A549 (cell line): ENCODE data around the gene B3GNT5. TPM values are rescaled to one million over a fixed set of nuclear protein-coding genes. Genes with fewer than 3 reads are reported as not detected.

Source experiments
- ATAC-seq, 2 experiments: fragments of 200-7000 bp in 1 of 2; fragments of >200 bp in 1 of 2; cut with Nextera tagmentation in 1 of 2; cut with Tn5 transposase in 1 of 2; 3 replicates each; pipeline versions ENCODE4 v1.8.0 to v1.9.1; 2018 to 2020; ENCODE audit warnings: mild to moderate bottlenecking in 1 of 2, moderate library complexity in 1 of 2
- CTCF ChIA-PET: fragments of 300-600 bp; sonication (Branson Sonifier 250); formaldehyde crosslinking; extraction: SDS; loops from one replicate; lab custom pipeline; 2021; ENCODE audit warnings: antibody characterized with exemption, inconsistent platforms; lab: Yijun Ruan, JAX
- POLR2A ChIA-PET: fragments of 350-600 bp; formaldehyde crosslinking; extraction: SDS; loops from one replicate; lab custom pipeline; 2021; ENCODE audit warnings: antibody characterized with exemption, inconsistent platforms; lab: Yijun Ruan, JAX
- DNase-seq, 2 experiments: peaks; one replicate each; pipeline versions ENCODE4 v3.0.0 to v3.0.0-alpha.2; 2011 to 2016; ENCODE audit warnings: low read depth in 1 of 2, low spot score in 1 of 2
- FAIRE-seq: peaks from 2 replicates; lab custom pipeline; 2011; peaks lifted over from hg19 to GRCh38; lab: Jason Lieb, UNC
- H3K27ac ChIP-seq, 2 experiments: fragments of >200 bp; sonication (Bioruptor Twin); formaldehyde crosslinking; 3 replicates each; pipeline ENCODE4 v1.5.1; 2016 to 2017
- H3K4me1 ChIP-seq: fragments of >200 bp; sonication (Bioruptor Twin); formaldehyde crosslinking; 3 replicates; pipeline ENCODE4 v1.6.1; 2016
- H3K4me2 ChIP-seq: fragments of >200 bp; sonication (Bioruptor Twin); formaldehyde crosslinking; 3 replicates; pipeline ENCODE4 v1.6.1; 2016
- H3K4me3 ChIP-seq: fragments of >200 bp; sonication (Bioruptor Twin); formaldehyde crosslinking; 3 replicates; pipeline ENCODE4 v1.5.1; 2016
- H3K9me3 ChIP-seq: fragments of >200 bp; sonication (Bioruptor Twin); formaldehyde crosslinking; 3 replicates; pipeline ENCODE4 v1.6.1; 2016
- ATOH8 ChIP-seq: fragments of 250-450 bp; sonication (Bioruptor Pico); IDR thresholded peaks from 2 replicates; pipeline ENCODE4 v1.5.0; 2020; ENCODE audit warnings: low read depth, mild to moderate bottlenecking, moderate library complexity
- BHLHE40 ChIP-seq: IDR thresholded peaks from 2 replicates; pipeline ENCODE4 v1.6.1; 2012; ENCODE audit warnings: low read depth, low read length, inconsistent platforms
- CBX2 ChIP-seq: fragments of 200-600 bp; sonication (generic); IDR thresholded peaks from 2 replicates; pipeline ENCODE4 v1.6.1; 2016; ENCODE audit warnings: low read depth, mild to moderate bottlenecking, borderline replicate concordance
- CEBPB ChIP-seq, 2 experiments: fragments of >200 bp in 1 of 2; sonication (Bioruptor Twin) in 1 of 2; formaldehyde crosslinking in 1 of 2; IDR thresholded peaks; 2 replicates each; pipeline ENCODE4 v1.6.1; 2012 to 2016
- CHD4 ChIP-seq: fragments of 200-600 bp; sonication (generic); IDR thresholded peaks from 2 replicates; pipeline ENCODE4 v1.6.1; 2016; ENCODE audit warnings: antibody characterized with exemption, mild to moderate bottlenecking, borderline replicate concordance
- EHF ChIP-seq: fragments of 250-450 bp; sonication (Bioruptor Pico); IDR thresholded peaks from 2 replicates; pipeline ENCODE4 v1.5.0; 2020; ENCODE audit warnings: mild to moderate bottlenecking
- EHMT2 ChIP-seq: fragments of 200-600 bp; sonication (generic); IDR thresholded peaks from 2 replicates; pipeline ENCODE4 v1.6.1; 2016; ENCODE audit warnings: antibody characterized with exemption, low read depth, mild to moderate bottlenecking, moderate library complexity
- HES2 ChIP-seq: fragments of >200 bp; sonication (Bioruptor Twin); formaldehyde crosslinking; IDR thresholded peaks from 2 replicates; pipeline ENCODE4 v1.6.1; 2016
- HEYL ChIP-seq: fragments of 250-450 bp; sonication (Bioruptor Pico); IDR thresholded peaks from 2 replicates; pipeline ENCODE4 v1.8.0; 2021; ENCODE audit warnings: mild to moderate bottlenecking, moderate library complexity
- HOXA7 ChIP-seq: fragments of 250-450 bp; sonication (Bioruptor Pico); IDR thresholded peaks from 2 replicates; pipeline ENCODE4 v1.5.0; 2020; ENCODE audit warnings: mild to moderate bottlenecking, moderate library complexity
- HOXB13 ChIP-seq: fragments of 250-450 bp; sonication (Bioruptor Pico); IDR thresholded peaks from 2 replicates; pipeline ENCODE4 v1.5.0; 2020; ENCODE audit warnings: low read depth, mild to moderate bottlenecking, moderate library complexity
- MAFK ChIP-seq: fragments of 450-650 bp; IDR thresholded peaks from 2 replicates; pipeline ENCODE4 v1.6.1; 2014; ENCODE audit not compliant: partially characterized antibody
- MAX ChIP-seq: IDR thresholded peaks from 2 replicates; pipeline ENCODE4 v1.6.1; 2012
- MYC ChIP-seq: IDR thresholded peaks from 2 replicates; pipeline ENCODE4 v1.6.1; 2012; ENCODE audit warnings: mild to moderate bottlenecking, inconsistent platforms, low read length, improper control_type of control experiment, borderline replicate concordance
- NFE2L2 ChIP-seq: fragments of 150-350 bp; conservative IDR thresholded peaks from 2 replicates; pipeline ENCODE4 v1.6.1; 2014; ENCODE audit warnings: low read length
- NR3C1 ChIP-seq: fragments of >200 bp; sonication (Bioruptor Twin); formaldehyde crosslinking; IDR thresholded peaks from 3 replicates; pipeline ENCODE4 v1.6.1; 2017
- PBX3 ChIP-seq: IDR thresholded peaks from 2 replicates; pipeline ENCODE4 v1.6.1; 2012
- POLR2A ChIP-seq: IDR thresholded peaks from 2 replicates; pipeline ENCODE4 v1.6.1; 2012; ENCODE audit warnings: mild to moderate bottlenecking, low read length
- RCOR1 ChIP-seq: fragments of 150-350 bp; IDR thresholded peaks from 2 replicates; pipeline ENCODE4 v1.6.1; 2014; ENCODE audit warnings: antibody characterized with exemption, low read length, low read depth
- RFX5 ChIP-seq: fragments of 450-650 bp; IDR thresholded peaks from 2 replicates; pipeline ENCODE4 v1.7.1; 2014; ENCODE audit warnings: antibody characterized with exemption, mild to moderate bottlenecking, moderate library complexity
- TFCP2L1 ChIP-seq: fragments of 250-450 bp; sonication (Bioruptor Pico); IDR thresholded peaks from 2 replicates; pipeline ENCODE4 v1.5.0; 2021; ENCODE audit warnings: mild to moderate bottlenecking
- TP53 ChIP-seq: fragments of 250-450 bp; sonication (Bioruptor Pico); IDR thresholded peaks from 2 replicates; pipeline ENCODE4 v1.5.0; 2021; ENCODE audit warnings: mild to moderate bottlenecking, moderate library complexity
- USF2 ChIP-seq: fragments of 450-650 bp; IDR thresholded peaks from 2 replicates; pipeline ENCODE4 v1.6.1; 2014; ENCODE audit warnings: antibody characterized with exemption
- ZC3H11A ChIP-seq: fragments of 450-650 bp; IDR thresholded peaks from 2 replicates; pipeline ENCODE4 v1.6.1; 2014; ENCODE audit warnings: antibody characterized with exemption, mild to moderate bottlenecking
- ZFP36 ChIP-seq: fragments of 450-650 bp; IDR thresholded peaks from 2 replicates; pipeline ENCODE4 v1.6.1; 2014; ENCODE audit warnings: borderline replicate concordance; ENCODE audit not compliant: partially characterized antibody
- WGBS: methylation state at CpG from one replicate; pipeline ENCODE4 v1.1.6; 2017; ENCODE audit errors: missing lambda C conversion rate; 5-methylcytosine and 5-hydroxymethylcytosine counted together
- polyA plus RNA-seq, 4 experiments: library from polyadenylated mRNA; depleted of rRNA in 3 of 4; stranded (reverse); fragments of >200 nt; fragmentation: RNase III in 1 of 4; extraction: RNeasy Plus Mini Kit Qiagen cat#74134 plus additional on column Dnase treatment in 1 of 4; gene quantifications; 2 replicates in 3 of 4; 3 replicates in 1 of 4; pipeline ENCODE4 v1.2.3, GENCODE V29; 2011 to 2017

B3GNT5 gene
- polyA plus RNA-seq, 2 of the 4 experiments (the other 2 are of a cell fraction), result 4.7 to 11.7 TPM

GRCh38 chr3:183203670-183204069, 49.4 kb upstream of the B3GNT5 start (continued):
- TF ChIP-seq RFX5, result no peak

- TF ChIP-seq MAFK (no peak), ZFP36 (no peak), NR3C1 (no peak)
- CTCF ChIA-PET, result interaction anchor here (0.9 kb wide), 1 partner anchor 24 kb away, joined by 3 read pairs; no protein-coding TSS in a partner anchor
- Histone ChIP-seq H3K4me1 (no peaks in the 10 kb centered on the region), H3K4me3 (no peak overlapping the region), H3K4me2 (no peak overlapping the region), H3K9me3 (peaks cover 9% of the 10 kb centered on the region; the same call in 2 of the 3 replicates), H3K27ac (no peak overlapping the region)
- no peak for DNase-seq
- WGBS, result 32% methylated on average over 2 of the region's 2 CpGs
- POLR2A ChIA-PET, result no interaction called here
- ATAC-seq, result no peak
- FAIRE-seq, result no peak
These were observed 44.8 kb upstream of the B3GNT5 start for GRCh38 chr3:183208260-183208659.

GRCh38 chr3:183208800-183209199, 44.3 kb upstream of the B3GNT5 start:
- POLR2A ChIA-PET, result no interaction called here
- FAIRE-seq, result no peak
- H3K27ac ChIP-seq, result no peak overlapping the region
- no peak for DNase-seq
- 12% methylated on average over 2 of the region's 2 CpGs for WGBS
- no peak overlapping the region for H3K4me3 ChIP-seq
- H3K4me1 ChIP-seq, result no peaks in the 10 kb centered on the region
- TF ChIP-seq NFE2L2 (no peak), EHF (CRISPR knock-in tag) (no peak), HOXA7 (no peak), CBX2 (no peak), HOXB13 (CRISPR knock-in tag) (no peak), BHLHE40 (no peak)
- ATAC-seq, result no peak
- H3K9me3 ChIP-seq, result peaks cover 3% of the 10 kb centered on the region; the same call in 2 of the 3 replicates
- CTCF ChIA-PET, result interaction anchor here (0.5 kb wide), 1 partner anchor 970 kb away, joined by 3 read pairs; no protein-coding TSS in a partner anchor
- no peak overlapping the region for H3K4me2 ChIP-seq

- WGBS, result 33% methylated on average over 5 of the region's 5 CpGs
- DNase-seq, result no peak
- Histone ChIP-seq H3K9me3 (no peaks in the 10 kb centered on the region), H3K27ac (no peak overlapping the region), H3K4me3 (no peak overlapping the region), H3K4me2 (no peak overlapping the region), H3K4me1 (no peaks in the 10 kb centered on the region)
- FAIRE-seq, result no peak
- no peak for TF ChIP-seq TP53 (CRISPR knock-in tag)
- TF ChIP-seq MYC, result no peak
- TF ChIP-seq TFCP2L1 (CRISPR knock-in tag), result no peak
- no peak for TF ChIP-seq ZC3H11A
- POLR2A ChIA-PET, result no interaction called here
- no peak for ATAC-seq
- CTCF ChIA-PET, result interaction anchor here (1.0 kb wide), 1 partner anchor 172 kb away, joined by 3 read pairs; no protein-coding TSS in a partner anchor
These were observed 42.7 kb upstream of the B3GNT5 start for GRCh38 chr3:183210341-183210740.

- Histone ChIP-seq H3K4me3 (no peak overlapping the region), H3K4me2 (no peak overlapping the region), H3K9me3 (no peaks in the 10 kb centered on the region), H3K27ac (no peak overlapping the region), H3K4me1 (no peaks in the 10 kb centered on the region)
- WGBS, result 45% methylated on average over 9 of the region's 9 CpGs
- TF ChIP-seq CHD4 (no peak), NR3C1 (no peak), MAX (no peak)
- ChIA-PET POLR2A (no interaction called here), CTCF (no interaction called here)
- no peak for DNase-seq
- FAIRE-seq, result no peak
- no peak for ATAC-seq
These were observed 42.2 kb upstream of the B3GNT5 start for GRCh38 chr3:183210862-183211341.

- ATAC-seq (no peak; a peak in 1 of 6 replicates), DNase-seq (no peak), FAIRE-seq (no peak)
- 65% methylated on average over 13 of the region's 13 CpGs for WGBS
- CTCF ChIA-PET, result no interaction called here
- H3K27ac ChIP-seq, result no peak overlapping the region
- H3K4me3 ChIP-seq, result no peak overlapping the region
- no peaks in the 10 kb centered on the region for H3K9me3 ChIP-seq
- POLR2A ChIA-PET, result no interaction called here
- H3K4me1 ChIP-seq, result no peaks in the 10 kb centered on the region
- H3K4me2 ChIP-seq, result no peak overlapping the region
- TF ChIP-seq HEYL, result no peak
- TF ChIP-seq NFE2L2, result no peak
- no peak for TF ChIP-seq ATOH8 (CRISPR knock-in tag)
- no peak for TF ChIP-seq CEBPB (IDR thresholded peaks at IDR 0.05)
- no peak for TF ChIP-seq CHD4
- TF ChIP-seq EHMT2, result no peak
- no peak for TF ChIP-seq RCOR1
- no peak for TF ChIP-seq USF2
- TF ChIP-seq POLR2A, result no peak
- TF ChIP-seq HES2, result no peak
- TF ChIP-seq HOXB13 (CRISPR knock-in tag), result no peak
- no peak for TF ChIP-seq PBX3
These were observed 41.7 kb upstream of the B3GNT5 start for GRCh38 chr3:183211352-183211751.
